ENCODE results near the gene VSIG10L.

The VSIG10L gene

GRCh38 chr19:51368366-51369282, 26.7 kb upstream of the VSIG10L start, which contains the start of gene CLDND2:
CLDND2 (minus strand) TSS chr19:51369003; CDS start chr19:51368577, 426 bp downstream.
- peak within 1 kb of the TSS; percentile 72 for H3K4me3 ChIP-seq (ENCODE audit: low read depth, low read length)
- no peak for TF ChIP-seq CTCF (IDR thresholded peaks at IDR 0.05; ENCODE audit: low read depth, low read length)

GRCh38 chr19:51367565-51368365, 25.8 kb upstream of the VSIG10L start:
- TF ChIP-seq CTCF (IDR thresholded peaks at IDR 0.05; ENCODE audit: low read depth, low read length) = no peak
- peak overlapping the region; percentile 72 for H3K4me3 ChIP-seq (ENCODE audit: low read depth, low read length)

- no peak for TF ChIP-seq CTCF (IDR thresholded peaks at IDR 0.05; ENCODE audit: low read depth, low read length)
Observed at GRCh38 chr19:51367255-51367564, 25.3 kb upstream of the VSIG10L start.

GRCh38 chr19:51366389-51367254, 24.7 kb upstream of the VSIG10L start:
- TF ChIP-seq CTCF (IDR thresholded peaks at IDR 0.05; ENCODE audit: low read depth, low read length) = no peak

More at GRCh38 chr19:51367255-51367564, 25.3 kb upstream of the VSIG10L start:
- H3K4me3 ChIP-seq (ENCODE audit: low read depth, low read length) = peak overlapping the region; percentile 67

GRCh38 chr19:51365965-51366388, 24.0 kb upstream of the VSIG10L start, which contains the start of gene ETFB:
ETFB (minus strand) TSS chr19:51366388; CDS start chr19:51366326, 62 bp downstream.
- H3K4me3 ChIP-seq (ENCODE audit: low read depth, low read length) = peak within 1 kb of the TSS; percentile 84
- TF ChIP-seq CTCF (IDR thresholded peaks at IDR 0.05; ENCODE audit: low read depth, low read length) = no peak

More at GRCh38 chr19:51366389-51367254, 24.7 kb upstream of the VSIG10L start:
- peak overlapping the region; percentile 84 for H3K4me3 ChIP-seq (ENCODE audit: low read depth, low read length)

GRCh38 chr19:51365211-51365964, 23.4 kb upstream of the VSIG10L start:
- no peak for TF ChIP-seq CTCF (IDR thresholded peaks at IDR 0.05; ENCODE audit: low read depth, low read length)
- H3K4me3 ChIP-seq (ENCODE audit: low read depth, low read length) = peak overlapping the region; percentile 84

Data from WI38 (cell line).